T-helper 2 cell (primary cell): ENCODE measurements around the gene KCNIP4.

Experiments
- DNase-seq, 5 experiments: peaks; one replicate each; pipeline versions ENCODE4 v3.0.0 to v3.0.0-alpha.2; 2012 to 2022

KCNIP4 gene

DNA sequence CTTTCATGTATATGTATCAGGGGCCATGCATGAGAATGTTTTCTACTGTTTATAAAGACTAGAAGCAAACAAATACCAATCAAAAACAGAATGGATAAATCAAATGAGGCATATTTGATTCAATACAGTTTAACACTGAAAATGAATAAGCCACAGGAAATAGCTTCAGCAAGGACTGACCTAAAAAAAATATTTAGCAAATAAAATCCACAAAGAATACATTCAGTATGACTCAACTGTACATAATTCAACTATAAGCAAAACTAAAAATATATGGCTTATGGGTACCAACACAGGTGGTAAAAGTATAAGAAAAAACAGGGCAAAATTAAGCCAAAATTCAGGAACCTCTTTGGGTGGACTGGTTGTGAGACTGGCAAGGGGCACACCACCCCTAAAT, 112.9 kb downstream of the KCNIP4 start:
- DNase-seq = no peak

GRCh38 chr4:21830272-21830671, 118.3 kb downstream of the KCNIP4 start:
- DNase-seq = no peak

DNA sequence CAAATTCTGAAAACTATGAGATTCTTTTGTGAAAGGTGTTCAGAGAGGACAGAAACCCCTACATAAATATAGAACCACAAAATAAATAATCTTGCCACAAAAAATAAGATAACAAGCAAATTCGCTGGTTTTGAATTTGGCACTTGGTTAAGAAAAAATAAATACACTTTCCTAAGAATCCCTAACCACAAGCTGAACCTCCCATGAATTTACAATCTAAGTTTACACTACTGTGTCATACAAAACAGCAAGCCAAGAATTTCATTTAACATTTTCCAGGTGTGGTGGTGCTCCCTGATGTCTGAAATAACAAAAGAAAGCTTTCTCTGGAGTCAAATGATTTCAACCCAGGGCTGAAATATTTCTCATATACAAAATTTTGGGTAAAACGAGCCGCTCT, 121.0 kb downstream of the KCNIP4 start:
- no peak for DNase-seq

- no peak for DNase-seq
Observed at GRCh38 chr4:21826071-21826470, 122.5 kb downstream of the KCNIP4 start.

DNA sequence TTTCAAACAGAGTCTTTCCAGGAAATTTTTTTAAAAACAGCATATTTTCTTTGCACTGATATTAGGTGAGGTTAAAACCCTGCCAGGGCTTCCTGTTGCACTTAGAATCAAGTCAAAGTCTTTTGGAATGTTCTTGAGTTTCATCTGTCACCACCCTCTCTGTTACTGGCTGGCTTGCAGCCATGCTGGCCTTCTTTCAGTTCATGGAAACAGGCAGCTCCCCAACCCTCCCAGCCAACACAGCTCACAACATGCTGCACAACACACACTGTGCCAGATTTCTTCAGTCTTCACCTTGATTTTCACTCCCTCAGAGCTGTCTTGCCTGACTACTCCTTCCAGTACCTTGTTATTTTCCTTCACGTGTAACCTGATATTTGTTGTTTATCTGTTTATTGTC, 129.5 kb downstream of the KCNIP4 start:
- DNase-seq = no peak

- DNase-seq = no peak
Observed at GRCh38 chr4:21815651-21816377, 132.8 kb downstream of the KCNIP4 start.

GRCh38 chr4:21811565-21811964, 137.0 kb downstream of the KCNIP4 start:
- no peak for DNase-seq

DNA sequence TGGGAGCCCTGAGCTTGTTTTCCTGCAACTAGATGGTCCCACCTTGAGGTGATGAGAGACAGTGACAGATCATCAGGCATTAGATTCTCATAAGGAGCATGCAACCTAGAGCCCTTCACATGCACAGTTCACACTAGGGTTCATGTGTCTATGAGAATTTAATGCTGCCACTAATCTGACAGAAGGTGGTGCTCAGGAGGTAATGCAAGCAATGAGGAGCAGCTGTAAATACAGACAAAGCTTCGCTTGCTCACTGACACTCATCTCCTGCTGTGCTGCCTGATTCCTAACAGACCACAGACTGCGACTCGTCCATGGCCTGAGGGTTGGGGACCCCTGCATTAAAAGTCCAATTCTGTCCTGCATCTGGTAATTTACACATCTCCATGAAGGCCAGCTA, 141.6 kb downstream of the KCNIP4 start:
- no peak for DNase-seq

DNA sequence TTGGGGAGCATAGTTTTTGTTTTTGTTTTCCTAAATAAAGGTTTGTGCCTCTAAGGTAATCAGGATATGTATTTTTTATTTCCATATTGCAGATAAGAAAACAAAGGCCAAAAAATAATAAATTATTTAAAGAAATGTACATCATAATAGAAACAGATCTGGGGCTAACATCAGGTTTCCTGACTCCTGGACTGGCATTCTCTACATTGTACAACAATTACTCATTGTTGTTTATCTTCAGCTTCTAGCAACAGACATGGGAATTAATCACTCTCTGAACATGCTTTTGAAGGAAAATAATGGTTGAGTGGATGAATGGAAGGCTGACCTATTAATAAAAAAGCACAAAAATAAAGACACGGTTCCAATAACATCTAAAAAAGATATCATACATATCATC, 146.2 kb downstream of the KCNIP4 start:
- no peak for DNase-seq

- DNase-seq = no peak
Observed at GRCh38 chr4:21801661-21802385, 146.7 kb downstream of the KCNIP4 start.

- DNase-seq = no peak
Observed at GRCh38 chr4:21795091-21795490, 153.5 kb downstream of the KCNIP4 start.

DNA sequence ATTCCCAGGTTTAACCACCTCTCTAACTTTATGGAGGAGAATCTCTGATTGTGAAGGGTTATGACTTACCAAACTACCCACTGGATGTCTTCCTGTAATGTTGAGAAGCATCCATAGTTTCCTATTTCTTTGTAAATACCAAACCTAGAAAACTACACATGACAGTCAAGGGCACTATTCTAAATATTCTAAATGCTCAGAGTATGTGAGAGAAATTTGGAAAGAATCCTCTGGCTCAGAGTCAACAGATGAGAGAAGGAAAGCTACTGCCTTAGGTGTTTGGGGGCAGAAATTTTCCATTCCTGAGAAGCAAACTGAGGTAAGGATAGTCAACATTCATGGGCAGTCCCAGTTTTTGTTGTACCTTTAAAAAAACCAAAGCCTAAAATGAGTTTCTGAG, 155.8 kb downstream of the KCNIP4 start:
- DNase-seq = no peak

DNA sequence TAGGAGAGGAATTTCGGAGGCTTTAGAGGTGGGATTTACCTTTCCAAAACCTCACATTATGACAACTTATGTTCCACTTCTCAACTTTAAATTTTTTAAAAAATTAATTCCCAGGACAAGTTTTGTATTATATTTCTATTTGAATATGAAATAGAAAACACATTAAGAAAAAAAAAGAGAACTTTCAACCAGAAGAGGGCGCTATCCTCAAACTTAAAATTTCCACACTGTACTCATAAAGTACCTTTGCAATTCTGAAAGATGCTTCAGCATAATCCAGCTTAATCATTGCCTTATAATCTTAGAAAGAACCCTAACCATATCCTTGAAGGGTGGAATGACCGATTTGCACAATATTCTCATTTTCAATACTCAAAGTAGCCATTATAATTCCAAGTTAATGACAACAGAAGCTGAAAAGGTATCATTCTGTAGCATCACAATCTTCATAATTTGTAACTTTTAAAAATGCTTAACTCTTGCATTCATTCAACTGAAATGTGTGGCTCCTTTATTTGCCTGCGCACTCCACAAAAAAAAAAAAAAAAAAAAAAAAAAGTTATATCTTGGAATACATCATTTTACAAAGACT, 158.0 kb downstream of the KCNIP4 start:
- peak in 1 of 5 experiments; percentile 14 for DNase-seq

DNA sequence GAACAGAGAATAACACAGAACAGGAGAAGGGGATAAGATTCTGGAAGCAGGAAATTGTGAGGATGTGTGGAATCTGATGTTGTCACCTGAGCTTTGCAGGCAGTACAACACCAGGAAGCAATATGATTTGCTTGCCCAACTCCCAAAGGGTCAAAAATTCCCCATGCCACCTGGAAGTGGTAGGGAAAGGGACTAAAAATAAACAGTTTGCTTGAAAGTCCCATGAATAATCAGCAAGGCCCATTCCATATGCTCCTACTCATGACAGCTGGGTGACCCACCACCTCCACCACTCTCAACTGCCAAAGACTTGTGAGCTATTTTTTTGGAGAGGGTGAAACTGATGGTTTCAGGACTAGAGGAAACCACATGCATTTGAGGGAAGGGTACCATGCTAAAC, 168.4 kb downstream of the KCNIP4 start:
- no peak for DNase-seq

DNA sequence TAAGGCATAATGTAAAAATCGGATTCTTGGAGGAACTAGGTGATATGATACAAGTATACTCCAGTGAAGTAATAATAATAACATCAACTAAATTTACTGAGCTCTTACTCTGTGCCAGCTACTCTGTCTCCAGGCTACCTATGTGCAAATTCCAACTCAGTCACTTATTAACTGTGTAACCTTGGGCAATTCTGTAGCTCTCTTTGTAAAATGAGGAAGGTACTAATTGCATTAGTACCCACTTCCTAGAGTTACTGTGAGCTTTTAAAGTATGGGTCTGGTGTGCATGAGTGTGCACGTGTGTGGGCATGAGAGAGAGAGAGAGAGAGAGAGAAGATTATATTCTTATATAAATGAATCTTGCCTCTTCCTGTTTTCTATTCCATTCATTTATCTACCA, 169.9 kb downstream of the KCNIP4 start:
- DNase-seq = no peak

- DNase-seq = no peak
Observed at GRCh38 chr4:21775703-21776102, 172.9 kb downstream of the KCNIP4 start.

DNA sequence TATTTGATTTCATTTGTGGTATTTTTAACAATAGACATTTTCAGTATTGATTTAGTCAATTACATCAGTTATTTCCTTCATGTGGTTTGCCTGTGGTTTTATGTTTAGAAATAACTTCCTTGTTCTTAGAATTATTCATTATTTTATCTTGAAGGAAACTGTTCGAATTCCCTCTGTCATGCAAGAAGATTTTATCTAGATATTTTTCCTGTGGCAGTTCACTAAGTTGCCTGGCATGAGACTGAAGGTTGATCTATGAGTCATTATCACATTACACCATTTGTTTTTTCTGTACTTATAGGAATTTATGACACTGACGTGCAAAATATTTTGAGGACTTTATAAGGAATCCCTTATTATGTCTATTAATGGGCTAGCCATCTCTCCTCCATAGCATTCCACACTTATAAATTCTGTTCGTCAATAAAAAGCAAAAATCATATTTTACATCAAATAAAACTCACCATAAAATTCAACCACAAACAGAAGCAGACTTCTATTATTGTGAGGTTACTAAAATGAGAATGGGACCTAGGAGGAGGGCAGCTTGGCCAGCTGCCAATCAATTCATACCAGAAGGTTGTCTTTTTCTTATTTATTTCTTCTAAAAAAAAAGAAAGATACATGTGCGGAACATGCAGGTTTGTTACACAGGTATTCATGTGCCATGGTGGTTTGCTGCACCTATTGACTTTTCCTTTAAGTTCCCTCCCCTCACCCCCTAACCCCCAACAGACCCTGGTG, 179.0 kb downstream of the KCNIP4 start:
- no peak for DNase-seq

DNA sequence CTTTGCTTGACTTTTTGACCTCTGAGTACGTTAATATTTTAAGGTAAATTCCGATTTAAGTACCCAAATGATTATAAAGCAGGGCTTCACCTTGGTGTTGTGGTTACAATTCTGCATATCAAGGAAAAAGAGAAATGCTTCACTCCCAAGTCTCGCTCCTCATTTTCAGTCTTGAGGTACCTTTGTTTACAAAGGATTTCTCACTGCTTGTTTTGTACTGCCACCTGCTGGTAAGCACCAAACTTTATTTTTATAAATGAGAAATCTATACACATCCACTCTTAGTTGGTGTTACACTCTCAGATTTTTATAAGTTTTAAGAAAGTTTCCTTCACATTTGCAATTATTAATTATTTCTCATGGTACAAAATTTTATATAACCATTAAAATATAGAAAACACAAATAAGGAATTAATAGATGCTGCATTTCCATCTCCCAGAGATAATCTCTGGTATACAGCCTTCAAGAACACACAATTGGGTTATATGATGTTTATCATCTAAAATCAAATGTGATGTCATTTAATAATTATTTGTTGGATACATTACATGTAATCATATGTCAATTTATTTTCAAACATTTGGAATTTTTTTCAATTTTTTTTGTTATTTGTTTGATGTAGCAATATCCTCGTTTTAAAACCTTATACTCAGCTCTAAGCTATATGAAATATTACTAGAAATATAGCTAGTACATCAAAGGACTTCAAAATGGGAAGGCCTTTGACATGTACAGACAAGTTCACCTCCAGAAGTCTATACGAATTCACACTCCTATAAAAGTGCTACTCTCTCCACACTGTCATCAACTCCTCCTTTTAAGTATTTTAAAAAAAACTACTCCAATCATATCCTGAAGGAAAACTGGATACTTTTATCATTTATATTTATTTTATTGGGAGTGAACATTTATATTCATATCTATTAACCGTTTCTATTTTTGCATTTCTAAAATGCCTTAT, 179.9 kb downstream of the KCNIP4 start:
- peak in 1 of 5 experiments; percentile 27 for DNase-seq

DNA sequence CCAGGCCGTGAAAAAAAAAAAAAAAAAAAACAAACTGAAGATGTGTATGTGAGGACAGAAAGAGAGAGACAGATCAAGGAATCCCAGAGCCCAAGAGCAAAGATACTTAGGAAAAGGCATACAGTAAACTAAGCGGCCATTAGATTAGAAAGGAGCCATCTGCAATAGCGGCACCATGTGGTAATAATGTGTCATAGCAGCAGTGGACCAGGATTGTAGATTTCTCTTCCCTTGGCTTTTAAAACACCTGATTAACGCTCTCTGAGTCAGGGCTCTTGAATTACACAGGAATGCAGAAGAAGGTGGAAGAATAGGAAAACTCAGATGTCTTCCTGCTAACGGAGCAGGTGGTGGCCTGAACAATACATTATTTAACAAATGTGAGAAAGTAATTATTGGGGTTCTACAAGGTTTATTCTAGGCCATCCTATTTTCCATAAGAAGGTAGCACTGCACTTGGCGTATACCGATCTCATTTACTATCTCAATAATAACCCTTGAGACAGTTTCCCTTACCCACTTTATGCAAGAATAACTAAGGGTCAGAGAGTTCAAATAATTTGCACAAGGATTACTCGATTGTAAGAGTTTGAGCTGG, 182.7 kb downstream of the KCNIP4 start:
- DNase-seq = peak in 1 of 5 experiments; percentile 24

DNA sequence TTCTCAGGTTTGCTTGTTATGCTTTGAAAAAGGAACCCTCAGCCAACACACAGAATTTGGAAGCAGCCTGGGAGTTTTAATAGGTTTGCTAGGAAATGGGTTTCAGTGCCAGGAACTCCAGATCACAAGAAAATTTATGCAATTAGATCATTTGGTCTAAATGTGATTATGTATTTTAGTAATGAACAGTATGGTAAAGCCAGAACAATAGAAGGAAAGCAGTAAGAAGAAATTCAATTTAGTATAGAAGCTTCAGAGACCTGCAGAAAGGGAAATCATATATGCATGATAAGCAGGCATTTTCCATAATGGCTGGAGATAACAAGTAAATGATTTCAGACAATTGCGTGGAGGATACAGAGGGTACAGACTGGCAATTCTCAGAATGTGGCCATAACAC, 184.7 kb downstream of the KCNIP4 start:
- no peak for DNase-seq

DNA sequence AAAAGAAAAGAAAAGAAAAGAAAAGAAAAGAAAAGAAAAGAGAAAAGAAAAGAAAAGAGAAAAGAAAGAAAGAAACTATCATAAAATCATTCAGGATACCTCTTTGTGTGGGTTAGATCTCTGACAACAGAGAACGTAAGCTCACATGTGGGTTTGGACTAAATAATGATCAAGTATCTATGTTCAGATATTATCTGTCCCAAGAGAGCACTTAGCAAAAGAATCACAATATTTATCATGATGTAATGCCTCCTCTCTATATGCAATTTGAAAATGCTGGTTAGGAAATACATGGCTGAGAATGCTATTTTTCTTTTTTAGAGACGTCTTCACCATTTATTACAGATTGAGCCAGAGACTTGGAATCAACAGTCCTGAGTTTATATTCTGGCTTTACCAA, 191.3 kb downstream of the KCNIP4 start:
- DNase-seq = no peak
